ENCODE measurements around the gene LAT.

Gene LAT

GRCh38 chr16:29007730-29008593, 23.1 kb downstream of the LAT start:
- in situ Hi-C loops (cut with HindIII; ENCODE audit: low sequenced_read_pairs), result no loop called here

GRCh38 chr16:29009050-29009837, 24.4 kb downstream of the LAT start:
- in situ Hi-C loops (cut with HindIII; ENCODE audit: low sequenced_read_pairs), result no loop called here

- in situ Hi-C loops (cut with HindIII; ENCODE audit: low sequenced_read_pairs), result no loop called here
These were observed 24.9 kb downstream of the LAT start for GRCh38 chr16:29009838-29010166.

- in situ Hi-C loops (cut with HindIII; ENCODE audit: low sequenced_read_pairs), result no loop called here
These were observed 26.3 kb downstream of the LAT start for GRCh38 chr16:29011112-29011511.

- in situ Hi-C loops (cut with HindIII; ENCODE audit: low sequenced_read_pairs), result no loop called here
These were observed 27.0 kb downstream of the LAT start for GRCh38 chr16:29011851-29012250.

- in situ Hi-C loops (cut with HindIII; ENCODE audit: low sequenced_read_pairs), result no loop called here
These were observed 28.2 kb downstream of the LAT start for GRCh38 chr16:29012913-29013553.

- in situ Hi-C loops (cut with HindIII; ENCODE audit: low sequenced_read_pairs), result no loop called here
These were observed 29.8 kb downstream of the LAT start for GRCh38 chr16:29014561-29015069.

GRCh38 chr16:29022196-29022595, 37.3 kb downstream of the LAT start:
- in situ Hi-C loops (cut with HindIII; ENCODE audit: low sequenced_read_pairs), result no loop called here

- in situ Hi-C loops (cut with HindIII; ENCODE audit: low sequenced_read_pairs), result no loop called here
These were observed 38.7 kb downstream of the LAT start for GRCh38 chr16:29023279-29024277.

- in situ Hi-C loops (cut with HindIII; ENCODE audit: low sequenced_read_pairs), result no loop called here
These were observed 39.4 kb downstream of the LAT start for GRCh38 chr16:29024278-29024677.

GRCh38 chr16:29025218-29025617, 40.4 kb downstream of the LAT start:
- in situ Hi-C loops (cut with HindIII; ENCODE audit: low sequenced_read_pairs), result no loop called here

- in situ Hi-C loops (cut with HindIII; ENCODE audit: low sequenced_read_pairs), result no loop called here
These were observed 40.9 kb downstream of the LAT start for GRCh38 chr16:29025735-29026134.

GRCh38 chr16:29028457-29029167, 43.8 kb downstream of the LAT start:
- in situ Hi-C loops (cut with HindIII; ENCODE audit: low sequenced_read_pairs), result no loop called here

- in situ Hi-C loops (cut with HindIII; ENCODE audit: low sequenced_read_pairs), result no loop called here
These were observed 44.5 kb downstream of the LAT start for GRCh38 chr16:29029168-29029994.

- in situ Hi-C loops (cut with HindIII; ENCODE audit: low sequenced_read_pairs), result no loop called here
These were observed 45.4 kb downstream of the LAT start for GRCh38 chr16:29030086-29030840.
